Esophagus (tissue), 2 donors: ENCODE data around the gene LMNB1. TPM values are rescaled to one million over a fixed set of nuclear protein-coding genes. Genes with fewer than 3 reads are reported as not detected.

ENCODE experiments used
- H3K27ac ChIP-seq, 2 donors: one replicate each; pipeline ENCODE4 v1.5.1; 2013; ENCODE audit warnings: low read depth in 2 of 2, mild to moderate bottlenecking in 2 of 2, inconsistent platforms in 1 of 2, low read length in 1 of 2, moderate library complexity in 1 of 2
- H3K27me3 ChIP-seq, 2 donors: one replicate each; pipeline ENCODE4 v1.6.1; 2013; ENCODE audit warnings: low read length in 2 of 2, control low read depth in 1 of 2, mild to moderate bottlenecking in 1 of 2; ENCODE audit not compliant: insufficient read depth in 2 of 2, control insufficient read depth in 1 of 2
- H3K36me3 ChIP-seq, 2 donors: one replicate each; pipeline ENCODE4 v1.6.1; 2013; ENCODE audit warnings: low read length in 1 of 2; ENCODE audit not compliant: control insufficient read depth in 2 of 2, insufficient read depth in 2 of 2
- H3K4me1 ChIP-seq, 2 donors: one replicate each; pipeline ENCODE4 v1.6.1; 2013; ENCODE audit warnings: low read length in 1 of 2; ENCODE audit not compliant: control insufficient read depth in 2 of 2, insufficient read depth in 2 of 2
- H3K4me3 ChIP-seq, 2 donors: one replicate each; pipeline ENCODE4 v1.5.1; 2013; ENCODE audit warnings: low read length in 2 of 2, mild to moderate bottlenecking in 2 of 2, low read depth in 1 of 2, moderate library complexity in 1 of 2
- H3K9me3 ChIP-seq, 2 donors: one replicate each; pipeline ENCODE4 v1.6.1; 2013; ENCODE audit warnings: mild to moderate bottlenecking in 2 of 2, low read depth in 1 of 2, low read length in 1 of 2, moderate library complexity in 1 of 2; ENCODE audit not compliant: control insufficient read depth in 2 of 2, insufficient read depth in 1 of 2
- WGBS, 2 donors: extraction: QIAGEN DNeasy Blood & Tissue Kit; methylation state at CpG; one replicate each; pipeline ENCODE4 v1.1.7; 2013; 5-methylcytosine and 5-hydroxymethylcytosine counted together
- polyA plus RNA-seq, 2 donors: library from polyadenylated mRNA; stranded (reverse); fragments of 200-250 nt; gene quantifications; one replicate each; pipeline ENCODE4 v1.2.3, GENCODE V29; 2013
- donor health status: healthy with polysubstance abuse.
- donor health status: Bipolar disorder and iron deficiency.

The LMNB1 gene
- polyA plus RNA-seq, 2 donors, result 10.4 to 20.3 TPM

DNA sequence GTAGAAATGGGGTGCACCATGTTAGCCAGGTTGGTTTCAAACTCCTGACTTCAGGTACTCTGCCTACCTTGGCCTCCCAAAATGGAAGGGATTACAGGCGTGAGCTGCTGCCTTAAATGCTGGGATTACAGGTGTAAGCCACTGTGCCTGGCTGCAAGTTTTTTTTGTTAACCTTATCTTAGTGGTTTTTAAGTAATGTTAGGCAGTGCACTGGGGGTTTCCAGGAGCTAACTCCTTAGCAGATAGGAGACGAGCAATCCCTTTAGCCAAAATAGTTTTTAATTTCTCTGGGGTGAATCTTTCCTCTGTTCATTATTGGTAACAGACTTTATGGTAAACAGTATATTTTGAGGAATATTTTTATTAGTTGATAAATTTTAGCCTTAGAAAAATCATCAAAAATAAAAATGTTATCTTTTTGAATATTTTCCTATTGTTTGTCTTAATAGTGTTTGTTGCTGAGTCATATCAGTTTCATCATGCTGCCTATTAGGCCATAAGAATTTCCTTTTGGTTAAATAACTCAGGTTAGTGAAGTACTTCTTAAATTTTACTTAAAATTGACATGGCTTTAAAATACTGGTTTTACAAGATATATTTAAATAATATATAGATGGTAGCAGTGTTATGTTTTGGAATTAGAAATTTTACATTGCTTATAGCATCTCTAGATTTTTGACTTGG lies 37.9 kb downstream of the LMNB1 start:
- H3K4me3 ChIP-seq, result no peak overlapping the region
- H3K27me3 ChIP-seq, result no peaks in the 10 kb centered on the region
- H3K9me3 ChIP-seq, result no peaks in the 10 kb centered on the region
- H3K27ac ChIP-seq, result no peak overlapping the region
- no peaks in the 10 kb centered on the region for H3K4me1 ChIP-seq
- WGBS, 2 donors, result 97 to 98% methylated on average over 2 of the region's 2 CpGs
- H3K36me3 ChIP-seq, result peaks cover 0 to 2% of the 10 kb centered on the region in 2 donors

DNA sequence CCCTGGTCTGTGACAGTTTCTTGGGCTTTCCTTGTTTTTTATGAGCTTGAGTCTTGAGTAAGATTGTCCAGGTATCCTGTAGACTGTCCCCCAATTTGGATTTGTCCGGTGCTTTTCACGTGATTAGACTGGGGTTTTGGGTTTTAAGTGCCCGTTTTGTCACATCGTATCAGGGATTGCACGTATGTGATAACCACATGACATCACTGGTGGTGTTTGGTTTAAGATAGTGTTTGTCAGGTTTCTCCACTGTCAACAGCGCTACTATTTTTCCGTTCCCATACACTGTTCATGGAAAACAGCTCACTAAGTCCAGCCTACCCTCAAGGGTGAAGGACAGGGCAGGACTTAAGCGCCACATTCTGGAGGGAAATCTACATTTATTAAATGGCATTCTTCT lies 39.7 kb downstream of the LMNB1 start:
- no peak overlapping the region for H3K4me3 ChIP-seq
- peaks cover 0 to 2% of the 10 kb centered on the region in 2 donors for H3K36me3 ChIP-seq
- H3K27ac ChIP-seq, result no peak overlapping the region
- no peaks in the 10 kb centered on the region for H3K4me1 ChIP-seq
- 95 to 96% methylated on average over 8 of the region's 8 CpGs for WGBS, 2 donors
- no peaks in the 10 kb centered on the region for H3K27me3 ChIP-seq
- no peaks in the 10 kb centered on the region for H3K9me3 ChIP-seq

DNA sequence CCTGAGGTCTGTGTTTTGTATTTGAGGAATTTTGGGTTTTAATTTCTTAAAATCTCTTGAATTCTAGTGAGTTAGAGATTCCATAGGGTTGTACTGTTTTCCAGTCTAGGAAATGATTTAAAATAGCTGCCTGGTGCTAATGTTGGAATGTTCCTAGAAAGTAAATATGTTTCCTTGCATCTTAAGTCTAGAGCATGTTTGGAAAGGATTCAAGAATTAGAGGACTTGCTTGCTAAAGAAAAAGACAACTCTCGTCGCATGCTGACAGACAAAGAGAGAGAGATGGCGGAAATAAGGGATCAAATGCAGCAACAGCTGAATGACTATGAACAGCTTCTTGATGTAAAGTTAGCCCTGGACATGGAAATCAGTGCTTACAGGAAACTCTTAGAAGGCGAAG lies 41.8 kb downstream of the LMNB1 start:
- 95 to 98% methylated on average over 4 of the region's 4 CpGs for WGBS, 2 donors
- Histone ChIP-seq H3K9me3 (no peaks in the 10 kb centered on the region), H3K27me3 (no peaks in the 10 kb centered on the region), H3K36me3 (peaks cover 0 to 2% of the 10 kb centered on the region in 2 donors), H3K4me1 (no peaks in the 10 kb centered on the region), H3K4me3 (no peak overlapping the region), H3K27ac (no peak overlapping the region)

DNA sequence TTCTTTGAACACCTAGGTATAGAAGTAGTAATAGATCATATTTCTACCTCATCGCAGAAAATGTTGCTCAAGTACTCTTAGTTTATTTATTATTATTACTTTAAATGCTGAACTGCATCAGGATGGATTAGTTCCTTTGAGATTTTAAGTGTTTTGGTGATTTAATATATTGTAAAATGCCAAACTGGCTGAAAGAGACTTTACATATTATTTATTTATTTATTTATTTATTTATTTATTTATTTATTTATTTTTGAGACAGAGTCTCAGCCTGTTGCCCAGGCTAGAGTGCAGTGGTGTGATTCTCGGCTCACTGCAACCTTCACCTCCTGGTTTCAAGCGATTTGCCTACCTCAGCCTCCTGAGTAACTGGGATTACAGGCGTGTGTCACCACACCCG lies 42.3 kb downstream of the LMNB1 start:
- Histone ChIP-seq H3K9me3 (no peaks in the 10 kb centered on the region), H3K4me1 (no peaks in the 10 kb centered on the region), H3K27ac (no peak overlapping the region), H3K4me3 (no peak overlapping the region), H3K27me3 (no peaks in the 10 kb centered on the region), H3K36me3 (peaks cover 0 to 2% of the 10 kb centered on the region in 2 donors)
- 97% methylated on average over 5 of the region's 5 CpGs for WGBS, 2 donors

DNA sequence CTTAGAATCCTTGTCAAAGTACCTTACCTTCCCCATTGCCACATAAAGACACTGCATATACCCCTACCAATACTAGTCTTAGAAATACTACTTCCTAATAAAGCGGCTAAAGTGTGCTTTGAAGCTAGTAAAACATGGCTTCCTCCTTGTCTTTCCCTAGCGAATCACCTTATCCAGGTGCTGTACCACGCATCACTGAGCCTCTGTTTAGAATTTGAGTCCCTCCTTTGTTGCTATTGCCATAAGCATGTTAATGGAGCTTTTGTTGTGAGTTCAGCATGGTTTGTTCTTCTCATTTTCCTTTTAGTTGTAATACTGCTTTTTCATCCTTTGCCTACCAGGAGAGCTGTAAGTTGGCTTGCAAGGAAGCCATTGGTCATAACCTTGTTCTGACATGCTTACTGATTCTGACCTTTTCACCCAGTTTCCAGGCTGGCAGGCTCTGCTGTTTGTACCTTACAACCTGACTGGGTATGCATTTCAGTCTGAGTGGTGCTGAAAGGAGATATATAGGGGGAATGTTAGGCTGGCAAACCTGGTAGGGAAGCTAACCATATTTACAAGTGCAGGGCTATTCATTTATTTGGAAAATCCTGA lies 49.8 kb downstream of the LMNB1 start:
- Histone ChIP-seq H3K4me3 (no peak overlapping the region), H3K9me3 (no peaks in the 10 kb centered on the region), H3K36me3 (peaks cover 4 to 5% of the 10 kb centered on the region in 2 donors), H3K27ac (no peak overlapping the region), H3K4me1 (no peaks in the 10 kb centered on the region), H3K27me3 (no peaks in the 10 kb centered on the region)
- WGBS, 2 donors, result 65 to 68% methylated on average over 3 of the region's 3 CpGs

DNA sequence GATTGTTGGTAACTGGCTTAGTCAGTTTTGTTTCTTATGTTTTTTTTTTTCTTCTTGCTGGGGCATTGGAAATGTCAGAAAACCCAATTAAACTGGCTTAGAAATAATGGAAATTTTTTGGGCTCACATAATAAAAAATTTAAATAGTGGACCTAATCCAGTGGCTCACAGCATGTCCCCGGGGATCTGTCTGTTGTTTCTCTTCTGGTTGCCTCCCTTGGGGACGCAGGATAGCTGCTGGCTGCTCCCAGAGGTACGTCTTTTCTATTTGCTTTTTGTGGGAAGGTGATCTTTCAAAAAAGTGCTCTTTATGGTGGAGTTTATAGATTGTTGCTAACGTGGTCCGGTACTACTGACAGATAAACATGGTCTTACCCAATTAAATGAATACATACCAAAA lies 52.2 kb downstream of the LMNB1 start:
- Histone ChIP-seq H3K4me1 (no peaks in the 10 kb centered on the region), H3K36me3 (peaks cover 5 to 6% of the 10 kb centered on the region in 2 donors), H3K4me3 (no peak overlapping the region), H3K27ac (no peak overlapping the region), H3K9me3 (no peaks in the 10 kb centered on the region), H3K27me3 (no peaks in the 10 kb centered on the region)
- whole genome bisulfite sequencing, 2 donors, result 91 to 95% methylated on average over 5 of the region's 5 CpGs

DNA sequence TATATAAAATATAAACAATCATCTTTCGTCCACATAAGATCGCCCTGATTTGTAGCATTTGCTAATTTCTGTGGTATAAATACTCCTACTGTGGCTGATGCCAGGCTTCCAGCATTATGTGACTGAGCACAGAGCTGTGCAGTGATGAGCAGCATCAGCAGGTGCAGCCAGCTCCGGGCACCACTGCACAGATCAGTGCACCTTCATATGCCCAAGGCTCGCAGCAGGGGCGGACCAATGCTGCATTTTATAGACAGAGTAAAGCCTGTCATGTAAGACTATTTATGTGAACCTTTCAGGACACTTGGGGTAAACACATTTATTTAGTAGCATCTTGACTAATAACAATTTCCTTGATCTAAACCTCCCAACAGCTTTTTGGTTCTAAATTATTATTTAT lies 53.1 kb downstream of the LMNB1 start:
- WGBS, 2 donors, result 94 to 96% methylated on average over 5 of the region's 5 CpGs
- Histone ChIP-seq H3K27ac (no peak overlapping the region), H3K36me3 (peaks cover 5 to 6% of the 10 kb centered on the region in 2 donors), H3K9me3 (no peaks in the 10 kb centered on the region), H3K4me1 (no peaks in the 10 kb centered on the region), H3K4me3 (no peak overlapping the region), H3K27me3 (no peaks in the 10 kb centered on the region)

DNA sequence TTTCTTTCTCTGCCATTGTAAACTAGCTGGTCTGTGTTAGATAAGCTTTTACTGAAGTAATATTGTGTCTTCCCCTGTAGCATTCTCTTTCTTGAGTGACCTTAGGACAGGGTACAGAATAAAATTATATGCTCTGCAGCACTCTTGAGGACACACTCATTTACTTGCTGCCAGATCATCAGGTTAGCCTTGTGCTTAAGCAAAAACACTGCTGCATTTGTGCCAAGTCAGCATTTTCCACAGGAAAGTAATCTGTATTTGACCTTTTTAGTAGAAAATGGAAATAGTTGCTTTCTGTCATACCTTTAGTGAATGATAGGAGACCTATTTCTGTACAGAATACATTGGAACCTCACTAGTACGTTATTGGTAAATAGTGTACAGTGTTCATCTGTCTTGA lies 54.2 kb downstream of the LMNB1 start:
- Histone ChIP-seq H3K4me3 (no peak overlapping the region), H3K9me3 (no peaks in the 10 kb centered on the region), H3K27ac (no peak overlapping the region), H3K36me3 (peaks cover 0 to 6% of the 10 kb centered on the region in 2 donors), H3K27me3 (no peaks in the 10 kb centered on the region), H3K4me1 (no peaks in the 10 kb centered on the region)
- 86 to 87% methylated on average over 1 of the region's 1 CpG for WGBS, 2 donors

DNA sequence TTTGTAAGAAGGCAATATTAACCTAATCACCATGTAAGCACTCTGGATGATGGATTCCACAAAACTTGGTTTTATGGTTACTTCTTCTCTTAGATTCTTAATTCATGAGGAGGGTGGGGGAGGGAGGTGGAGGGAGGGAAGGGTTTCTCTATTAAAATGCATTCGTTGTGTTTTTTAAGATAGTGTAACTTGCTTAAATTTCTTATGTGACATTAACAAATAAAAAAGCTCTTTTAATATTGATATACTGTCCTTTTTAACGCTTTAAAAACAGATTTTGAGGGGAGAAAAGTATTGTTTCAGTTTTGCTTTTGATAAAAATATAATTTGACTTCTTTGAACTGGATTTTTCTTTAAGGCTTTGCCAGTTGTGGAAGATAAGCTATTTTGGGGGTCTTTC lies 59.8 kb downstream of the LMNB1 start:
- Histone ChIP-seq H3K4me3 (no peak overlapping the region), H3K36me3 (peaks cover 0 to 2% of the 10 kb centered on the region in 2 donors), H3K9me3 (no peaks in the 10 kb centered on the region), H3K27ac (no peak overlapping the region), H3K27me3 (no peaks in the 10 kb centered on the region), H3K4me1 (no peaks in the 10 kb centered on the region)
- WGBS, 2 donors, result 94 to 95% methylated on average over 2 of the region's 2 CpGs

DNA sequence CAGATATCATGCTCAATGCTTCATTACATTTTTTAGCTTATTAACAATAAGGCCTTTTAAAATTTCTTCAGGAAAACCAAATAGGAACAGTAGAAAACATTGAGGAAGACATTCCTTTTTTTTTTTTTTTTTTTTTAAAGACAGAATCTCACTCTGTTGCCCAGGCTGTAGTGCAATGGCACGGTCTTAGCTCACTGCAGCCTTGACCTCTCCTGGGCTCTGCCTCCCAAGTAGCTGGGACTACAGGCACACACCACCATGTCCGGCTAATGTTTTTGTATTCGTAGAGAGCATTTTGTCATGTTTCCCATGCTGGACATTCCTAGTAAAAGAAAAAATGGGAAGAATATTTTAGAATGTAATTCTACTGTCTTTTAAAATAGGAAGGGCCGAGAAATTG lies 60.3 kb downstream of the LMNB1 start:
- Histone ChIP-seq H3K27ac (no peak overlapping the region), H3K4me3 (no peak overlapping the region), H3K27me3 (no peaks in the 10 kb centered on the region), H3K4me1 (no peaks in the 10 kb centered on the region), H3K36me3 (peaks cover 0 to 2% of the 10 kb centered on the region in 2 donors), H3K9me3 (no peaks in the 10 kb centered on the region)
- WGBS, 2 donors, result 95 to 98% methylated on average over 4 of the region's 4 CpGs
